GM19043 (cell line): ENCODE results near the gene HIVEP3.
A peak's percentile ranks its signal among the peaks of the same experiment; 100 is the strongest.

Experiments
- ATAC-seq: cut with Tn5 transposase; IDR thresholded peaks from one replicate; pipeline ENCODE4 v1.9.1; 2021; ENCODE audit warnings: low read depth; ENCODE audit not compliant: unreplicated experiment

The HIVEP3 gene

GRCh38 chr1:41739061-41739955 is 179.4 kb downstream of the HIVEP3 start:
- no peak for ATAC-seq

- ATAC-seq = no peak
Measured at GRCh38 chr1:41738475-41738874, 180.2 kb downstream of the HIVEP3 start.

GRCh38 chr1:41738006-41738405 is 180.7 kb downstream of the HIVEP3 start:
- ATAC-seq = no peak

- no peak for ATAC-seq
Measured at GRCh38 chr1:41735631-41736260, 183.0 kb downstream of the HIVEP3 start.

- ATAC-seq = no peak
Measured at GRCh38 chr1:41735139-41735538, 183.6 kb downstream of the HIVEP3 start.

- no peak for ATAC-seq
Measured at GRCh38 chr1:41734201-41734970, 184.3 kb downstream of the HIVEP3 start.

- no peak for ATAC-seq
Measured at GRCh38 chr1:41733725-41734124, 185.0 kb downstream of the HIVEP3 start.

- ATAC-seq = no peak
Measured at GRCh38 chr1:41733021-41733420, 185.7 kb downstream of the HIVEP3 start.

GRCh38 chr1:41731516-41732030 is 187.1 kb downstream of the HIVEP3 start:
- no peak for ATAC-seq

- no peak for ATAC-seq
Measured at GRCh38 chr1:41730806-41731205, 187.9 kb downstream of the HIVEP3 start.

- ATAC-seq = peak; percentile 82
Measured at GRCh38 chr1:41728403-41729202, 190.1 kb downstream of the HIVEP3 start.

- no peak for ATAC-seq
Measured at GRCh38 chr1:41727749-41728115, 191.0 kb downstream of the HIVEP3 start.

- ATAC-seq = peak; percentile 30
Measured at GRCh38 chr1:41726899-41727748, 191.6 kb downstream of the HIVEP3 start.

GRCh38 chr1:41726292-41726691 is 192.4 kb downstream of the HIVEP3 start:
- no peak for ATAC-seq

GRCh38 chr1:41724926-41725325 is 193.8 kb downstream of the HIVEP3 start:
- no peak for ATAC-seq

GRCh38 chr1:41724248-41724647 is 194.5 kb downstream of the HIVEP3 start:
- no peak for ATAC-seq

- no peak for ATAC-seq
Measured at GRCh38 chr1:41723786-41724185, 194.9 kb downstream of the HIVEP3 start.

GRCh38 chr1:41722184-41722583 is 196.5 kb downstream of the HIVEP3 start:
- no peak for ATAC-seq

GRCh38 chr1:41720861-41721410 is 197.8 kb downstream of the HIVEP3 start:
- ATAC-seq = peak; percentile 59
